GM19395 (cell line): Measurements from ENCODE around the gene RBL2.
"Not testable (repeated sequence)": the region's sequence is repeated elsewhere in the genome, so short reads cannot be mapped to it uniquely, and the experiment has no call there.

Source experiments
- ATAC-seq: cut with Tn5 transposase; IDR thresholded peaks from one replicate; pipeline ENCODE4 v1.9.1; 2021; ENCODE audit warnings: mild to moderate bottlenecking, moderate library complexity; ENCODE audit not compliant: unreplicated experiment

RBL2 gene

DNA sequence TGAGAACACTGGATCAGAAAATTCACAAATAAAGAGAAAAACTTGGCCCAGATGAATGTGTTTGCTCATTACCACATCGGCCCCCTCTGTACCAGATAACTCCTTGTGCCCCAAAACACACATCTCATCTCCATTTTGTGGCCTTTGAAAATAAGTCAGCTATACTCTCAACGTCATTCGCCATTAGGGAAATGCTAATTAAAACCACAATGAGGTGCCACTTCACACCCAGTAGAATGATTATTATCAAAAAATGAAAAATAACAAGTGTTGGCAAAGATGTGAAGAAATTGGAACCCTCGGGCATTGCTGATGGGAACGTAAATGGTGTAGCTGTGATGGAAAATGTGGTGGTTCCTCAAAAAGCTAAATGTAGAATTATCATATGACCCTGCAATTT lies 103.4 kb downstream of the RBL2 start:
- ATAC-seq = no peak

DNA sequence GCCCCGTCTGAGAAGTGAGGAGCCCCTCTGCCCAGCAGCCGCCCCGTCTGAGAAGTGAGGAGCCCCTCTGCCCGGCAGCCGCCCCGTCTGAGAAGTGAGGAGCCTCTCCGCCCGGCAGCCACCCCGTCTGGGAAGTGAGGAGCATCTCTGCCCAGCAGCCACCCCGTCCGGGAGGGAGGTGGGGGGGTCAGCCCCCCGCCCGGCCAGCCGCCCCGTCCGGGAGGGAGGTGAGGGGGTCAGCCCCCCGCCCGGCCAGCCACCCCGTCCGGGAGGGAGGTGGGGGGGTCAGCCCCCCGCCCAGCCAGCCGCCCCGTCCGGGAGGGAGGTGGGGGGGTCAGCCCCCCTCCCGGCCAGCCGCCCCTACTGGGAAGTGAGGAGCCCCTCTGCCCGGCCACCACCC lies 105.1 kb downstream of the RBL2 start:
- not testable (repeated sequence) for ATAC-seq

GRCh38 chr16:53539759-53540718 lies 105.8 kb downstream of the RBL2 start:
- ATAC-seq = not testable (repeated sequence)
